Endothelial cell (in vitro differentiated cells): ENCODE results near the gene CHD1. TPM values are rescaled to one million over a fixed set of nuclear protein-coding genes. Genes with fewer than 3 reads are reported as not detected.

ENCODE experiments used
- DNase-seq: peaks from one replicate; pipeline ENCODE4 v3.0.0; 2021; ENCODE audit warnings: low spot score
- H3K27ac Mint-ChIP-seq: one replicate; pipeline ENCODE4 v1.8.0; 2021; ENCODE audit warnings: mixed read lengths, inconsistent platforms; ENCODE audit not compliant: unreplicated experiment
- H3K27me3 Mint-ChIP-seq: one replicate; pipeline ENCODE4 v1.8.0; 2021; ENCODE audit warnings: mild to moderate bottlenecking, moderate library complexity, mixed read lengths, inconsistent platforms; ENCODE audit not compliant: unreplicated experiment
- H3K36me3 Mint-ChIP-seq: one replicate; pipeline ENCODE4 v1.8.0; 2021; ENCODE audit warnings: mild to moderate bottlenecking, low read depth, mixed read lengths, inconsistent platforms; ENCODE audit not compliant: unreplicated experiment
- H3K4me1 Mint-ChIP-seq: one replicate; pipeline ENCODE4 v1.8.0; 2021; ENCODE audit warnings: mild to moderate bottlenecking, mixed read lengths, inconsistent platforms; ENCODE audit not compliant: unreplicated experiment
- H3K4me3 Mint-ChIP-seq: one replicate; pipeline ENCODE4 v1.8.0; 2021; ENCODE audit warnings: mild to moderate bottlenecking, mixed read lengths, inconsistent platforms; ENCODE audit not compliant: unreplicated experiment
- H3K9me3 Mint-ChIP-seq: one replicate; pipeline ENCODE4 v1.8.0; 2021; ENCODE audit warnings: mixed read lengths, inconsistent platforms; ENCODE audit not compliant: unreplicated experiment
- total RNA-seq: library from RNA; stranded (reverse); fragmentation: NEBNext Ultra II Directional; extraction: Animal tissue kit (Norgen Biotek cat#: 25700); gene quantifications from one replicate; pipeline ENCODE4 v1.2.1, GENCODE V29; 2021; ENCODE audit not compliant: unreplicated experiment
- TF ChIP-seq, protein P1 (sequence below): fragments of 200-600 bp; sonication (generic); IDR thresholded peaks from one replicate; pipeline ENCODE4 v1.5.0; 2021; ENCODE audit warnings: antibody characterized with exemption; ENCODE audit not compliant: unreplicated experiment

CHD1 gene
- total RNA-seq, 1 donor from 2014 or later = 50.5 TPM

DNA sequence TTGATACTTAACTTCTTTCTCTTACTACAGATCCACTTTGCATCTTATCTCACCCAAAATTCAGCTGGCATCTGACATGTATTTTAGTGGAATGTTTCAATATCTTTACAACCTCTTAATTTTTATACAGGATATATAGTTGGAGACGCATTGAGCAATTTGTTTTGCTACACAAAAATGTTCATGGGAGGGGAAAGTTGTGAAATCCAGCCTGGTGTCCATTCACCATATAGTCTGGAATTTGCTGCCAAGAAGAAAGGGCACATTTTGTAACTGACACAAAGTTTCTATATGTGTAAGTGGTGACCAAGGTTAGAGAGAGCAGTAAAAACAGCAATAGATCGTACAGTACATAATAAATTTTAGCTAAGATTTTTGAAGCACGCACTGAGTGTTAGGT is 14.0 kb upstream of the CHD1 start:
- no peaks in the 10 kb centered on the region for H3K9me3 Mint-ChIP-seq
- no peaks in the 10 kb centered on the region for H3K36me3 Mint-ChIP-seq
- H3K4me1 Mint-ChIP-seq = peaks cover 7% of the 10 kb centered on the region
- DNase-seq = no peak
- TF ChIP-seq, protein P1, sequence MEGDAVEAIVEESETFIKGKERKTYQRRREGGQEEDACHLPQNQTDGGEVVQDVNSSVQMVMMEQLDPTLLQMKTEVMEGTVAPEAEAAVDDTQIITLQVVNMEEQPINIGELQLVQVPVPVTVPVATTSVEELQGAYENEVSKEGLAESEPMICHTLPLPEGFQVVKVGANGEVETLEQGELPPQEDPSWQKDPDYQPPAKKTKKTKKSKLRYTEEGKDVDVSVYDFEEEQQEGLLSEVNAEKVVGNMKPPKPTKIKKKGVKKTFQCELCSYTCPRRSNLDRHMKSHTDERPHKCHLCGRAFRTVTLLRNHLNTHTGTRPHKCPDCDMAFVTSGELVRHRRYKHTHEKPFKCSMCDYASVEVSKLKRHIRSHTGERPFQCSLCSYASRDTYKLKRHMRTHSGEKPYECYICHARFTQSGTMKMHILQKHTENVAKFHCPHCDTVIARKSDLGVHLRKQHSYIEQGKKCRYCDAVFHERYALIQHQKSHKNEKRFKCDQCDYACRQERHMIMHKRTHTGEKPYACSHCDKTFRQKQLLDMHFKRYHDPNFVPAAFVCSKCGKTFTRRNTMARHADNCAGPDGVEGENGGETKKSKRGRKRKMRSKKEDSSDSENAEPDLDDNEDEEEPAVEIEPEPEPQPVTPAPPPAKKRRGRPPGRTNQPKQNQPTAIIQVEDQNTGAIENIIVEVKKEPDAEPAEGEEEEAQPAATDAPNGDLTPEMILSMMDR = no peak
- H3K27ac Mint-ChIP-seq = no peak overlapping the region
- H3K4me3 Mint-ChIP-seq = no peak overlapping the region
- no peaks in the 10 kb centered on the region for H3K27me3 Mint-ChIP-seq

DNA sequence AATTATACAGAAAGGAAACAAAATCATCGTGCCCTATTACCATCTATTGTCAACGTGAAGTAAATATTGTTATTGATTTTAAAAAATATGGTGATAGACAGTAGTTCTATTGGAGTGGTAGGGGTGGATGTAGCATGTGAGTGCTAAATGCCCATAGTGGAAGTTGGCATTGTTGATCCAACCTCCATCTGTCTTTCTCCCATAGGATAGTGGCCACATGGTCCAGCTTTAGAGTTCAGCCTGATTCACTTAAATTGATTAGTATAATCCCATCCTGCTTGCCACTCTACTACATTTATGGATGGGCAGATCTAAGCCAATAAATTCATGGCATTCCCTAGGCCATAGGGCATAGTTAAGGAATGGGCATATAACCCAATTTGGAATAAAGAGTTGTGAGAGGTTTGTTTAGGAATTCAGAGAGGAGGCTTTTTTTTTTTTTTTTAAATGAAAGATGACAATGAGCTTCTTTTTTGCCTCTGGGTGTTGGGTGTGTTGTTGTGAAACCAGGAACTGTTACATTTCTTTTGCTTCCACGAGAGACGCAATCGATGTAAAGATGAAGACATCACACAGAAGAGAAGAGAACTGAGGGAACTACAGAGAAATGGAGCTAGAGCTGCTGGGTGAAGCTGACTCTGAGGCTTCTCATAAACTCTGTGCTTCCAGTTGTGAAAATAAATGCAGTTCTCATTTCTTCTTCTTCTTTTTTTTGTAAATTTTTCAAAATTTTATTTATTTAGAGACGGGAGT is 12.5 kb upstream of the CHD1 start:
- TF ChIP-seq, protein P1 = no peak
- Mint-ChIP-seq H3K4me3 (no peak overlapping the region), H3K36me3 (no peaks in the 10 kb centered on the region), H3K27me3 (no peaks in the 10 kb centered on the region), H3K27ac (no peak overlapping the region), H3K4me1 (peaks cover 7% of the 10 kb centered on the region), H3K9me3 (no peaks in the 10 kb centered on the region)
- DNase-seq = no peak

DNA sequence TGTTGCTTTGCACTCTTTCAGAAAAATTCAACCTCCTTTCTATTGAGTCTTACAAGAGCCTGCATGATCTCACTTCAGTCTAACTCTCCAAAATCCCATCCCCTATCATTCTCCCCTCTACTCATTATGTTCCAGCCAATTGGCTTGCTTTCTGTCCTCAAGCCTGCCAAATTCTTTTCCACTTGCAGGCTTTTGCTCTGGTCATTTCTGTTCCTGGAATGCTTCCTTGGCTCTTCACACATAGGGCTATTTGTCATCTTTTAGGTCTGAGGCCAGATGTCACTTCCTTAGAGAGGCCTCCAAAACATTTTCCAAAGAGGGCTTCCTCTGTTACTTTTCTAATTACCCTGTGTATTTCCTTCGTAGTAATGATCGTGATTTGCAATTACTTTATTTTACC is 11.8 kb upstream of the CHD1 start:
- DNase-seq = no peak
- Mint-ChIP-seq H3K27me3 (no peaks in the 10 kb centered on the region), H3K27ac (no peak overlapping the region), H3K36me3 (no peaks in the 10 kb centered on the region), H3K4me1 (peaks cover 7% of the 10 kb centered on the region), H3K4me3 (no peak overlapping the region), H3K9me3 (no peaks in the 10 kb centered on the region)
- TF ChIP-seq, protein P1 = no peak

DNA sequence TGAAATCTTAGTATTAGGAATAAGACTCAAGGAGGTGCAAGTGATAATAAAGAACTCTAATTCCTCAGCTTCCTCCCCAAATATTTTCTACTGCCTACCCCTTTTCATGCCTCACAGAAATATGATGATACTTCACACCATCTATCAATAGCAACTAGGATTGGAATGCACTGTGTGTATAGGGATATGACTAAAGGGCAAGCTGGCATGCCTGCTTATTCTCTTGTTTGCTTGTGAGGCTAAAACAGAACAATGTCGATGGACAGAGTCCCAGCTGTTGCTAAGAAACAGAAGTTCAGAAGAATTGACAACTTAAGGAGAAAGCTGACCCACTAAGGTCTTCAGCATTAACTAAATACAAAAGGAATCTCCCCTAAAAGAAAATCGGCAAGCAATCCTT is 9.7 kb upstream of the CHD1 start:
- no peaks in the 10 kb centered on the region for H3K36me3 Mint-ChIP-seq
- no peaks in the 10 kb centered on the region for H3K27me3 Mint-ChIP-seq
- no peak overlapping the region for H3K4me3 Mint-ChIP-seq
- no peak overlapping the region for H3K27ac Mint-ChIP-seq
- H3K9me3 Mint-ChIP-seq = no peaks in the 10 kb centered on the region
- peaks cover 7% of the 10 kb centered on the region for H3K4me1 Mint-ChIP-seq
- TF ChIP-seq, protein P1 = no peak
- DNase-seq = no peak

DNA sequence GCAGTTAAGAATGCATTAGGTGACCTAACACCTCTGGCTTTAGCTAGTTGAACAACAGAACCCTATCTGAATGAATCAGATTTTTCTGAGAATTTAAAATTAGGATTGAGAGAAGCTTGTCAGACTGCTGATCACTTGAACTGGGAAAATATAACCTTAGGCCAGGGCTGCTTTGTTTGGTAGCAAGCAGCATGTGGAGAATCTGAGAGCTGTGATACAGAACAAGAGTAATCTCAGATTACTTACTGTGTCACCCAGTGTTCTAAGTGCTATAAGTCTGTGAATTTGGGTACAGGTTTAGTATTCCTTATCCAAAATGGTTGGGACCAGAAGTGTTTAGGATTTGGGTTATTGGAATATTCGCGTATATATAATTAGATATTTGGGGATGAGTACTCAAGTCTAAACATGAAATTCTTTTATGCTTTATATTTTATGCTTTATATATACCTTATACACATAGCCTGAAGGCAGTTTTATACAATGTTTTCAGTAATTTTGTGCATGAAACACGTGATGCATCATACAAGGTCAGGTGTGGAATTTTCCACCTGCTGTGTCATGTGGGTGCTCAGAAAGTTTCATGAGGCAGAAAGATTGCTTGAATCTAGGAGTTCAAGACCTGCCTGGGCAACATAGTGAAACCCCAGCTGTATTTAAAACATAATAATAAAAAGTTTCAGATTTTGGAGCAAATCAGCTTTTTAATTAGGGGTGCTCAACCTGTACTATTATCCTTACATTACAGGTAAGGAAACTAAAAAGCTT is 8.3 kb upstream of the CHD1 start:
- Mint-ChIP-seq H3K36me3 (no peaks in the 10 kb centered on the region), H3K4me1 (peaks cover 7% of the 10 kb centered on the region), H3K27me3 (no peaks in the 10 kb centered on the region), H3K27ac (no peak overlapping the region), H3K4me3 (no peak overlapping the region), H3K9me3 (no peaks in the 10 kb centered on the region)
- no peak for DNase-seq
- TF ChIP-seq, protein P1 = no peak
